NCI-H2171 treated with DMSO at 0.1 percent for 48 hours (cell line): ENCODE data around the gene KRT76.
"Not testable (repeated sequence)": the region's sequence is repeated elsewhere in the genome, so short reads cannot be mapped to it uniquely, and the experiment has no call there.

Source experiments
- DNase-seq: peaks from one replicate; lab custom pipeline; 2025; lab: John Stamatoyannopoulos, UW

KRT76 gene

GRCh38 chr12:52781399-52782082 is 4.4 kb upstream of the KRT76 start:
- DNase-seq, result no peak

GRCh38 chr12:52779914-52780313 is 2.8 kb upstream of the KRT76 start:
- DNase-seq, result no peak

- DNase-seq, result no peak
These were observed 1.7 kb upstream of the KRT76 start for GRCh38 chr12:52778833-52779232.

GRCh38 chr12:52777566-52777965 is 421 bp upstream of the KRT76 start:
- DNase-seq, result no peak

GRCh38 chr12:52776435-52776834 is 710 bp downstream of the KRT76 start:
- DNase-seq, result no peak

GRCh38 chr12:52774629-52775250 is 2.4 kb downstream of the KRT76 start:
- peak; percentile 10 for DNase-seq

- DNase-seq, result no peak
These were observed 4.4 kb downstream of the KRT76 start for GRCh38 chr12:52772772-52773171.

- DNase-seq, result no peak
These were observed 5.0 kb downstream of the KRT76 start for GRCh38 chr12:52772188-52772587.

- DNase-seq, result no peak
These were observed 5.6 kb downstream of the KRT76 start for GRCh38 chr12:52771505-52771904.

GRCh38 chr12:52771088-52771487 is 6.1 kb downstream of the KRT76 start:
- no peak for DNase-seq

GRCh38 chr12:52769946-52770345 is 7.2 kb downstream of the KRT76 start:
- no peak for DNase-seq

- no peak for DNase-seq
These were observed 7.8 kb downstream of the KRT76 start for GRCh38 chr12:52769354-52769753.

- DNase-seq, result no peak
These were observed 8.5 kb downstream of the KRT76 start for GRCh38 chr12:52768479-52769200.

- DNase-seq, result no peak
These were observed 9.7 kb downstream of the KRT76 start for GRCh38 chr12:52767427-52767826.

GRCh38 chr12:52767020-52767379 is 10.1 kb downstream of the KRT76 start:
- DNase-seq, result no peak

- peak; percentile 49 for DNase-seq
These were observed 10.7 kb downstream of the KRT76 start for GRCh38 chr12:52766351-52767019.

- no peak for DNase-seq
These were observed 11.4 kb downstream of the KRT76 start for GRCh38 chr12:52765702-52766101.

GRCh38 chr12:52763991-52764390 is 13.2 kb downstream of the KRT76 start:
- DNase-seq, result no peak

GRCh38 chr12:52763036-52763659 is 14.0 kb downstream of the KRT76 start:
- DNase-seq, result no peak

- no peak for DNase-seq
These were observed 15.3 kb downstream of the KRT76 start for GRCh38 chr12:52761802-52762201.

GRCh38 chr12:52761218-52761617 is 15.9 kb downstream of the KRT76 start:
- DNase-seq, result not testable (repeated sequence)

GRCh38 chr12:52760623-52761022 is 16.5 kb downstream of the KRT76 start:
- no peak for DNase-seq
